ENCODE data around the gene KCTD3.

The KCTD3 gene

GRCh38 chr1:215557992-215558626, 9.0 kb upstream of the KCTD3 start:
- no peak for DNase-seq

GRCh38 chr1:215567491-215568298, 591 bp downstream of the KCTD3 start:
- DNase-seq = peak; percentile 64

GRCh38 chr1:215568299-215568692, 1.2 kb downstream of the KCTD3 start:
- DNase-seq = peak; percentile 21

- no peak for DNase-seq
Measured at GRCh38 chr1:215569986-215570824, 3.1 kb downstream of the KCTD3 start.

GRCh38 chr1:215581896-215582295, 14.8 kb downstream of the KCTD3 start:
- DNase-seq = no peak

GRCh38 chr1:215583185-215583749, 16.2 kb downstream of the KCTD3 start:
- no peak for DNase-seq

GRCh38 chr1:215584389-215584788, 17.3 kb downstream of the KCTD3 start:
- no peak for DNase-seq

GRCh38 chr1:215589650-215590435, 22.7 kb downstream of the KCTD3 start:
- no peak for DNase-seq

GRCh38 chr1:215590779-215591491, 23.8 kb downstream of the KCTD3 start:
- DNase-seq = no peak

GRCh38 chr1:215594640-215595039, 27.5 kb downstream of the KCTD3 start:
- DNase-seq = no peak

GRCh38 chr1:215595231-215595630, 28.1 kb downstream of the KCTD3 start:
- DNase-seq = no peak

- no peak for DNase-seq
Measured at GRCh38 chr1:215597961-215598360, 30.9 kb downstream of the KCTD3 start.

GRCh38 chr1:215599418-215600074, 32.4 kb downstream of the KCTD3 start:
- peak; percentile 69 for DNase-seq

GRCh38 chr1:215600258-215600792, 33.2 kb downstream of the KCTD3 start:
- no peak for DNase-seq

GRCh38 chr1:215600867-215601266, 33.8 kb downstream of the KCTD3 start:
- no peak for DNase-seq

- no peak for DNase-seq
Measured at GRCh38 chr1:215601276-215601675, 34.2 kb downstream of the KCTD3 start.

GRCh38 chr1:215603319-215603718, 36.2 kb downstream of the KCTD3 start:
- no peak for DNase-seq

- no peak for DNase-seq
Measured at GRCh38 chr1:215605011-215605621, 38.0 kb downstream of the KCTD3 start.

- no peak for DNase-seq
Measured at GRCh38 chr1:215606036-215606435, 38.9 kb downstream of the KCTD3 start.

GRCh38 chr1:215606564-215607168, 39.6 kb downstream of the KCTD3 start:
- DNase-seq = no peak

Measured in NCI-H1105 (cell line).